GM23338 (cell line): Measurements from ENCODE around the gene ADAMTS20. TPM values are rescaled to one million over a fixed set of nuclear protein-coding genes. Genes with fewer than 3 reads are reported as not detected.

Experiments
- ATAC-seq: fragments of 200-7000 bp; cut with Tn5 transposase; 3 replicates; pipeline ENCODE4 v1.9.1; 2020
- DNase-seq: peaks from one replicate; pipeline ENCODE4 v3.0.0-alpha.2; 2015; ENCODE audit warnings: low spot score
- H2AFZ ChIP-seq: fragments of 200-600 bp; sonication (generic); 2 replicates; pipeline ENCODE4 v1.8.0; 2016; ENCODE audit warnings: antibody characterized with exemption, mild to moderate bottlenecking, moderate library complexity
- H3F3A ChIP-seq: fragments of 200-600 bp; sonication (generic); replicated peaks from 2 replicates; pipeline ENCODE4 v1.8.0; 2017; ENCODE audit warnings: antibody characterized with exemption, mixed run types, low read depth
- H3K27ac ChIP-seq: fragments of 200-600 bp; sonication (generic); 2 replicates; pipeline ENCODE4 v1.6.1; 2016; ENCODE audit warnings: low read depth
- H3K27me3 ChIP-seq: fragments of 200-600 bp; sonication (generic); 2 replicates; pipeline ENCODE4 v1.8.0; 2016; ENCODE audit warnings: mild to moderate bottlenecking, mixed run types, moderate library complexity; ENCODE audit not compliant: insufficient read depth
- H3K36me3 ChIP-seq: fragments of 200-600 bp; sonication (generic); 2 replicates; pipeline ENCODE4 v1.8.0; 2016; ENCODE audit warnings: mild to moderate bottlenecking; ENCODE audit not compliant: insufficient read depth
- H3K4me1 ChIP-seq: fragments of 200-600 bp; sonication (generic); 2 replicates; pipeline ENCODE4 v1.8.0; 2016; ENCODE audit warnings: mild to moderate bottlenecking, moderate library complexity; ENCODE audit not compliant: insufficient read depth
- H3K4me2 ChIP-seq: fragments of 200-600 bp; sonication (generic); 2 replicates; pipeline ENCODE4 v1.7.1; 2017; ENCODE audit warnings: mixed run types
- H3K4me3 ChIP-seq: fragments of 200-600 bp; sonication (generic); 2 replicates; pipeline ENCODE4 v1.6.1; 2016; ENCODE audit warnings: mixed run types
- H3K79me2 ChIP-seq: fragments of 200-600 bp; sonication (generic); replicated peaks from 2 replicates; pipeline ENCODE4 v1.8.0; 2017; ENCODE audit warnings: mild to moderate bottlenecking; ENCODE audit not compliant: insufficient read depth
- H3K9me2 ChIP-seq: fragments of 200-600 bp; sonication (generic); 2 replicates; pipeline ENCODE4 v1.8.0; 2017; ENCODE audit not compliant: insufficient read depth
- H4K20me1 ChIP-seq: fragments of 200-600 bp; sonication (generic); replicated peaks from 2 replicates; pipeline ENCODE4 v1.8.0; 2017; ENCODE audit warnings: mild to moderate bottlenecking; ENCODE audit not compliant: insufficient read depth
- H3K27ac Mint-ChIP-seq: 2 replicates; pipeline ENCODE4 v1.8.0; 2020; ENCODE audit warnings: inconsistent platforms, mild to moderate bottlenecking, moderate library complexity, mixed read lengths
- H3K27me3 Mint-ChIP-seq: 3 replicates; pipeline ENCODE4 v1.8.0; 2022; ENCODE audit warnings: low read depth, mild to moderate bottlenecking, moderate library complexity, mixed read lengths, inconsistent platforms; ENCODE audit not compliant: insufficient read depth, poor library complexity
- H3K36me3 Mint-ChIP-seq: 3 replicates; pipeline ENCODE4 v1.8.0; 2021; ENCODE audit warnings: low read depth, mild to moderate bottlenecking, inconsistent platforms, moderate library complexity, mixed read lengths
- H3K4me1 Mint-ChIP-seq: 3 replicates; pipeline ENCODE4 v1.8.0; 2020; ENCODE audit warnings: mild to moderate bottlenecking, inconsistent platforms, mixed read lengths
- H3K4me3 Mint-ChIP-seq: 3 replicates; pipeline ENCODE4 v1.8.0; 2021; ENCODE audit warnings: moderate library complexity, mild to moderate bottlenecking, inconsistent platforms, mixed read lengths
- H3K9me3 Mint-ChIP-seq: 3 replicates; pipeline ENCODE4 v1.8.0; 2020; ENCODE audit warnings: moderate library complexity, mild to moderate bottlenecking, inconsistent platforms, mixed read lengths
- ETS1 ChIP-seq: IDR thresholded peaks from 2 replicates; pipeline ENCODE4 v1.6.1; 2016; ENCODE audit warnings: antibody characterized with exemption
- EZH2phosphoT487 ChIP-seq: fragments of 200-600 bp; sonication (generic); IDR thresholded peaks from one replicate; pipeline ENCODE4 v1.8.1; 2018; ENCODE audit warnings: antibody characterized with exemption; ENCODE audit not compliant: unreplicated experiment
- JUNB ChIP-seq: IDR thresholded peaks from one replicate; pipeline ENCODE4 v1.6.1; 2016; ENCODE audit warnings: antibody characterized with exemption; ENCODE audit not compliant: unreplicated experiment
- POLR2AphosphoS5 ChIP-seq: IDR thresholded peaks from 2 replicates; pipeline ENCODE4 v1.6.1; 2016; ENCODE audit warnings: antibody characterized with exemption, low read depth
- REST ChIP-seq: IDR thresholded peaks from one replicate; pipeline ENCODE4 v1.6.1; 2018; ENCODE audit warnings: antibody characterized with exemption; ENCODE audit not compliant: unreplicated experiment
- STAT1 ChIP-seq: IDR thresholded peaks from one replicate; pipeline ENCODE4 v1.6.1; 2016; ENCODE audit warnings: antibody characterized with exemption; ENCODE audit not compliant: unreplicated experiment
- ZNF114 ChIP-seq: fragments of 250-450 bp; sonication (Bioruptor Pico); IDR thresholded peaks from 2 replicates; pipeline ENCODE4 v1.5.0; 2020; ENCODE audit warnings: mild to moderate bottlenecking, moderate library complexity
- ZNF331 ChIP-seq: fragments of 250-450 bp; sonication (Bioruptor Pico); IDR thresholded peaks from 2 replicates; pipeline ENCODE4 v1.5.0; 2020; ENCODE audit warnings: low read depth, mild to moderate bottlenecking, moderate library complexity
- ZNF462 ChIP-seq: fragments of 250-450 bp; sonication (Bioruptor Pico); IDR thresholded peaks from 2 replicates; pipeline ENCODE4 v1.5.0; 2020; ENCODE audit warnings: mild to moderate bottlenecking, moderate library complexity
- polyA plus RNA-seq: library from polyadenylated mRNA; unstranded; fragments of >200 nt; fragmentation: Nextera tagmentation; extraction: Ambion mirVana; gene quantifications from 2 replicates; pipeline ENCODE4 v1.2.1, GENCODE V29; 2016
- total RNA-seq: library from RNA; depleted of rRNA; stranded (reverse); fragments of >200 nt; shearing (Covaris generic); gene quantifications from 2 replicates; pipeline ENCODE4 v1.2.3, GENCODE V29; 2014
- TF ChIP-seq, protein P1 (sequence below), 2 experiments: fragments of 200-600 bp in 1 of 2; sonication (generic) in 1 of 2; conservative IDR thresholded peaks; 2 replicates each; pipeline versions ENCODE4 v1.5.1 to v1.6.1; 2016 to 2017; ENCODE audit warnings: antibody characterized with exemption in 2 of 2, low read depth in 2 of 2, mild to moderate bottlenecking in 2 of 2, moderate library complexity in 1 of 2

The ADAMTS20 gene
- total and polyA plus RNA-seq, 2 experiments from 2014 or later: 2.0 to 9.3 TPM

- Histone ChIP-seq H3K27me3 (no peaks in the 10 kb centered on the region), H3F3A (no peaks in the 10 kb centered on the region), H3K9me2 (no peaks in the 10 kb centered on the region), H3K27ac (no peak overlapping the region), H3K4me1 (peaks cover 4% of the 10 kb centered on the region; the same call in 1 of the 2 replicates), H2AFZ (no peak overlapping the region), H3K79me2 (no peaks in the 10 kb centered on the region), H3K36me3 (no peaks in the 10 kb centered on the region), H3K4me2 (no peak overlapping the region), H4K20me1 (no peaks in the 10 kb centered on the region), H3K4me3 (no peak overlapping the region)
- H3K9me3 Mint-ChIP-seq: no peaks in the 10 kb centered on the region
- H3K4me1 Mint-ChIP-seq: peaks cover 6% of the 10 kb centered on the region; the same call in 2 of the 3 replicates
- no peak for TF ChIP-seq JUNB
- TF ChIP-seq ETS1: no peak
- TF ChIP-seq STAT1: no peak
- TF ChIP-seq ZNF331: no peak
- TF ChIP-seq POLR2AphosphoS5: no peak
- no peak for TF ChIP-seq ZNF462
- no peak for TF ChIP-seq EZH2phosphoT487
- TF ChIP-seq ZNF114 (CRISPR knock-in tag): no peak
- TF ChIP-seq REST: no peak
- TF ChIP-seq, protein P1, sequence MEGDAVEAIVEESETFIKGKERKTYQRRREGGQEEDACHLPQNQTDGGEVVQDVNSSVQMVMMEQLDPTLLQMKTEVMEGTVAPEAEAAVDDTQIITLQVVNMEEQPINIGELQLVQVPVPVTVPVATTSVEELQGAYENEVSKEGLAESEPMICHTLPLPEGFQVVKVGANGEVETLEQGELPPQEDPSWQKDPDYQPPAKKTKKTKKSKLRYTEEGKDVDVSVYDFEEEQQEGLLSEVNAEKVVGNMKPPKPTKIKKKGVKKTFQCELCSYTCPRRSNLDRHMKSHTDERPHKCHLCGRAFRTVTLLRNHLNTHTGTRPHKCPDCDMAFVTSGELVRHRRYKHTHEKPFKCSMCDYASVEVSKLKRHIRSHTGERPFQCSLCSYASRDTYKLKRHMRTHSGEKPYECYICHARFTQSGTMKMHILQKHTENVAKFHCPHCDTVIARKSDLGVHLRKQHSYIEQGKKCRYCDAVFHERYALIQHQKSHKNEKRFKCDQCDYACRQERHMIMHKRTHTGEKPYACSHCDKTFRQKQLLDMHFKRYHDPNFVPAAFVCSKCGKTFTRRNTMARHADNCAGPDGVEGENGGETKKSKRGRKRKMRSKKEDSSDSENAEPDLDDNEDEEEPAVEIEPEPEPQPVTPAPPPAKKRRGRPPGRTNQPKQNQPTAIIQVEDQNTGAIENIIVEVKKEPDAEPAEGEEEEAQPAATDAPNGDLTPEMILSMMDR (conservative IDR thresholded peaks at IDR 0.05; ENCODE audit: low read depth in 2 of 2): no peak
- H3K27me3 Mint-ChIP-seq: no peaks in the 10 kb centered on the region
- H3K36me3 Mint-ChIP-seq: no peaks in the 10 kb centered on the region
- H3K27ac Mint-ChIP-seq: no peak overlapping the region
- ATAC-seq (no peak), DNase-seq (no peak)
- H3K4me3 Mint-ChIP-seq: no peak overlapping the region
Measured at GRCh38 chr12:43599066-43599465, 47.1 kb upstream of the ADAMTS20 start.
